NCI-H146 treated with DMSO at 0.1 percent for 48 hours (cell line): Measurements from ENCODE around the gene UBAC1.
"Not testable (repeated sequence)": the region's sequence is repeated elsewhere in the genome, so short reads cannot be mapped to it uniquely, and the experiment has no call there.

ENCODE experiments used
- DNase-seq: peaks from one replicate; lab custom pipeline; 2025; ENCODE audit not compliant: unreplicated experiment; lab: John Stamatoyannopoulos, UW

UBAC1 gene

DNA sequence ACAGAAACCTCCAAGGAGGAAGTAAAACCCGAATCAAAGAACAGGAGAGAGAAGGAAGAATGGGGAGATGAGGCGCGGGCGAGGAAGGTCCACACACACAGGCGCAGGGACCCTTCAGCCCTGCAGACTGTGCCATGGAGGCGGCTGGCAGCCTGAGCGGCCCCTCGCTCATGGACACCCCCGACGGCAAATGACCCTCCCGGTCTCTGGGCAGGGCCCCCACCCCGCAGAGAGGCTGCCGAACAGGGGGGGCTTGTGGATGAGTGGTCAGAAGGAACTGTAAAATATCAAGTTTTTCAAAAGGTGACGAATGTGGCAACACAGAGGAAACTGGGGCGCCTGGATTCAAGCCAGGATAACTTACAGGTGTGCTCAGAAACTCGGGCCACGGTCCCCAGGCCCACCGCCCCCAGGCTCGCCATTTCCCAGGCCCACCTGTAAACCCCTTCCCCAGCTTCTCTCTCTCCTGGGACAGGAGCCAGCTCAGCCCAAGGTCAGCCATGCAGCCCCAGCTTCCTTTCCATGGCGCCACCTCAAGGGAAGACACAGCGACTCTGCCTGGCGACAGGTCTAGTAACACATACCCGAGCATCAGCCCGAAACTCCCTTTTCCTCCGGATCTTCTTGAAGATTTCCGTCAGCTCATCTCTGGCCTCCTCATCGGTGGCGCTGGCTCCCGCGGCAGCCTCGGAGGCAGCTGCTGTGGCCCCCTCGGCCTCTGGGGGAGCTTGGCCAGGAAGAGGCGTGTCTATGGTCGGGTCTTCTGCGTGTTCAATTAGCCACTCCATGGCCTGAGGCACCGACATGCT lies 16.5 kb downstream of the UBAC1 start:
- no peak for DNase-seq

DNA sequence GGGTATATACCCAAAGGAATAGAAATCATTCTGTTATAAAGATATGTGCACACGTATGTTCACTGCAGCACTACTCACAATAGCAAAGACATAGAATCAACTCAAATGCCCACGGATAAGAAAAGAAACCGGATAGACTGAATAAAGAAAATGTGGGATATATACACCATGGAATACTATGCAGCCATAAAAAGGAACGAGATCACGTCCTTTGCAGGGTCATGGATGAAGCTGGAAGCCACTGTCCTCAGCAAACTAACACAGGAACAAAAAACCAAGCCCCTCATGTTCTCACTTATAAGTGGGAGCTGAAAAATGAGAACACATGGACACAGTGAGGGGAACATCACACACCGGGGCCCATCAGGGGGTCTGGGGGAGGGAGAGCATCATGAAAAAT lies 17.6 kb downstream of the UBAC1 start:
- not testable (repeated sequence) for DNase-seq

DNA sequence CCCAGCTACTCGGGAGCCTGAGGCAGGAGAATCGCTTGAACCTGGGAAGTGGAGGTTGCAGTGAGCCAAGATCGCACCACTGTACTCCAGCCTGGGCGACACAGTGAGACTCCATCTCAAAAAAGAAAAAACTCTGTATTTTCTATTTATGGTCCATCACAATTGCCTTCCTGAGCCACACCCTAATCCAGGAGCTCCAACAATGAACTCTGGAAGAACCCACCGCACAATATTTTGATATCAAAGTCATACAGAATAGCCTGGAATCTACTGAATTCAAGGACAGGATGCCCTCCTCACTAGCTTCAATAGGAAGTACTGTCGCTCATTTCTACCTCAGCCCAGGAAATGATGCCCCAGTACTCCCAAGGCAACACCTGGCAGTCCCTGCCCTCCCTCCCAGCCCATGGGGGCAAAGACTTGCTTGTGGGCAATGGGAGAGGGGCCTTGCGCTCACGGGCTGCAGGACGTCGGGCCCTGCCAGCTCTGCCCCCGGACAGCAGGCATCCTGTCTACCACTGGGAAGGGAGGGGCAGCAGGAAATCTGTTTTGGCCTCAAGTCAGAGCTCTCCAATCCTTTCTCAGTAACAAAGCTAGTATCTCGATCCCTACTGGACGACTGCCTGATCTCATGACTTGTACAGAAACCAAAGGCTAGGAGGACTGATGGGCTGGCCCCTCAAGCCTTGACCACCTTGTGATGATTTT lies 19.7 kb downstream of the UBAC1 start:
- DNase-seq, result no peak

DNA sequence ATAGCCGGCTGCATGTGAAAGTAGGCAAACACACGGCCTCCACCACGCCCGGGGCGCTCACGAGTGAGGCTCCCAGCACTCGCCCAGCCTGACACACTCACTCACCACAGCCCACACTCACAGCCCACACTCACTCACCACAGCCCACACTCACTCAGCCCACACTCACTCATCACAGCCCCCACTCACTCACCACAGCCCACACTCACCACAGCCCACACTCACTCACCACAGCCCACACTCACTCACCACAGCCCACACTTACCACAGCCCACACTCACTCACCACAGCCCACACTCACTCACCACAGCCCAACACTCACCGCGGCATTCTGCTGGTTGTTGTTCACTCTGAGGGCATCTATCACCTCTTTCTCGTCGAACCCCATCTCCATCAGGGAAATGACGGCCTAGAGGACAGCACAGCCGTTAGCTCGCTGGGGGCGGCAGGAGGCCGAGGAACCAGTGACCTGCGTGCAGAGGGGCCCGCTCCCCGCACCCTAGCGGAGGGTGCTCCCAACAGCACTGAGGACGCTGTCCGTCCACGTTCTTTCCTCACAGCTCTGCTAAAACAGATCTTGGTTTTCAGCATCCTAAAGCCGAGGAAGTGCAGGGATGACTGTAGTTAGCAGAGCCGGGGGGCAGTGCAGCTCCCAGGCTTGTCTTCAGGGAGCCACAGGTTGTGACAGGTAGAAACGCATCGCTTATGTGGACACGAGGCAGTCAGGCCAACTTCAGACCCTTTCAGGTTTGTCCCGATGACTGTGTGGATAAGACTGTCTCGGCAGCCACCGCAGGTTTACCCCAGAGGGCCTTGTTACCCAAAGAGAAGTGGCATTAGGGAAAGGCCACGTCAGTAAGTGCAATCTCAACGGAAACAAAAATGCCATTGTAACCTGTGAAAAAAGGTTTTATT lies 21.6 kb downstream of the UBAC1 start:
- no peak for DNase-seq

DNA sequence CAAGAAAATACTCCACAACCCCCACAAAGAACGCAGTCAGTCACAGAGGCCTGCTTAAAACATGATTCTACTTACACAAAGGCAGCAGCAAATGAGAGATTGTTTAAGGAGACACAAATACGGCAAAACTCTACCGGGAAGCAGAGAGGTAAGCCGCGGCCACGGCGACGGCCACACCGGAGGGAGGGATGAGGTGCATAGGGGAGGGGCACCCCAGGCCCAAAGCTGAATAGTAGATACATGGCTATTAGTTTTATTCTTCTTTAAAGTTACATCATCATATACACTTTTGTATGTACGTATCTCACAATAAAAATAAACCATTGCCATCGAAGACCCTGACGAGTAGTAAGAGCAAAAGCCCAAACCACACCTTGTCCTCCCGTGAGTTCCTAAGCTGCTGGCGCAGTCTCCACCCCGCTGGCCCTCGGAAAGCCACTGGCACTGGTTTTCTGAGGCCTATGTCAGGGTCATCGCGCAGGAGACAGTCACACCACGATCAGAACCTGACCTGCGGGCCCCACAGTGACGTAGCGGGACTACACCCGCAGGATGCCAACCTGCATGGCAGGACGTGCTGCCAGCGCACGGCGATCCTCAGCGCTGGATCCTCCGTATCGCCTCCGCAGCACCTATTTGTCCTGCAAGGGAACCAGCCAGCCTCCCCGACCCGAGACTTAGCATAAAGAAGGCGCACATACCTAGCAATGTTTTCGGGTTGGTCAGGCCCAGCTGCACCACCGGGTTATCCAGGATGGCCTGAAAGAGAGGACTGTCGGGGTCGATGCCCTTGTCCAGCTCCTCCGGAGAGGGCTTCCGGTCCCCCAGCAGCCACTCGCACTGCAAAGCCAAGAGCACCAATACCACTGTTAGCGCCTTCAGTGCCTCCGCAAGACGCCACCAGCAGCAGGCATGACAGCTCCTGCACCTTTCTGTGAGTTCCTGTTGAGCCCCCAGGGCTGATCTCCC lies 23.4 kb downstream of the UBAC1 start:
- no peak for DNase-seq

DNA sequence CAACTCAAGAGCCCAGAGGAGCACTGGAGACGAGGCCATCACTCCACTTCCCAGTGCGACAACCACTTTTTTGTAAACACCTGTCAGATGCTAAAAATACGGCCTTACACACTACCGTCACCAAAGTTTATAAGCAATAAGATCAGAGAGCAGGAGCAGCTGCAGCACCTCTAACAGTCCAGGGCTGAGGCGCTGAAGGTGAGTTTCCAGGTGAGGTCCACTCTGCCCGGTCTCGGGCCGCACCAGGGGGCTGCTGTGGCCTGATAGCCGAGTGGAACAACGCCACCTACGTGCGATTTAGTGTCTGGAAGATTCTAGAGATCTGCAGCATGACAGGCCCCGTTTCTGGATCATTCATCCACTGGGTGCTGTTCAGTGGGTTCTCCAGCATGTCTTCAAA lies 28.1 kb downstream of the UBAC1 start:
- no peak for DNase-seq

DNA sequence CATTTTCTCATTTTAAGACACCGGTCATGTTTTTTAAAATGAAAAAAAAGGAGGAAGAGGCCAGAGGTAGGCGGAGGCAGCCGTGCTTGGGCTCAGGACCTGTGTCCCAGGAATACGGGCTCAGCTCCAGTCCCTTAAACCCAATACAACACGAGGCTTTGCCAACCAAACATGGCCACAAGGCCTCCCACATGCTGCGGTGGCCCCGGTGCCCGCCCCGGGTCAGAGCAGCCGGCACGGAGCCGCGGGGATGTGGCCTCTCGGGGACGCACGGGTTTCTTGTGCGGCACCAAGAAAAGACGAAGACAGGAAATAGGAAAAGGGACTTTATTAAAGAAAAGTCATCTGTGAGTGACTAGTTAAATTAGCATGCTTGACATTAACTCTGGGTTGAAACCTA lies 28.5 kb downstream of the UBAC1 start:
- no peak for DNase-seq

DNA sequence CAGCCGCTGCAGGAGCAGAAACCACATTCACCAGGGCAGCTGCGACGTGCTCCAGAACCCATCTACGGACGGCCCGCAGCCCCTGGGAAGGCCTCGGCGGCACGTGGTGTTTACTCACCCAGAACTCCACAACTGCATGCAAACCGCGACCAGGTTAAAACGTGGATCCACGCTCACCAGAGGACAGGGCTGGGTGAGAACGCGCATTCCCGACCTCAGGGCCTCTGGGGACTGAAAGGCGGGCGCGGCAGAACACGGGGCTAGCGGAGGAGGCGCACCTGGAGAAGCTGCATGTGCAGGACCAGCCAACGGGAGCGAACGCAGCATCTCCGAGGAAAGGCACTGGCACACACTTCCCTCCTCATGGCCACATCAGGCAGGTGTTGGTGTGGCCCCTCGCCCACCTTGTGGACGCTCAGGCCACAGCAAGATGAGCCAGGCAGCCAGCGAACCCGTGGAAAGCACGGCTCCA lies 29.8 kb downstream of the UBAC1 start:
- no peak for DNase-seq

DNA sequence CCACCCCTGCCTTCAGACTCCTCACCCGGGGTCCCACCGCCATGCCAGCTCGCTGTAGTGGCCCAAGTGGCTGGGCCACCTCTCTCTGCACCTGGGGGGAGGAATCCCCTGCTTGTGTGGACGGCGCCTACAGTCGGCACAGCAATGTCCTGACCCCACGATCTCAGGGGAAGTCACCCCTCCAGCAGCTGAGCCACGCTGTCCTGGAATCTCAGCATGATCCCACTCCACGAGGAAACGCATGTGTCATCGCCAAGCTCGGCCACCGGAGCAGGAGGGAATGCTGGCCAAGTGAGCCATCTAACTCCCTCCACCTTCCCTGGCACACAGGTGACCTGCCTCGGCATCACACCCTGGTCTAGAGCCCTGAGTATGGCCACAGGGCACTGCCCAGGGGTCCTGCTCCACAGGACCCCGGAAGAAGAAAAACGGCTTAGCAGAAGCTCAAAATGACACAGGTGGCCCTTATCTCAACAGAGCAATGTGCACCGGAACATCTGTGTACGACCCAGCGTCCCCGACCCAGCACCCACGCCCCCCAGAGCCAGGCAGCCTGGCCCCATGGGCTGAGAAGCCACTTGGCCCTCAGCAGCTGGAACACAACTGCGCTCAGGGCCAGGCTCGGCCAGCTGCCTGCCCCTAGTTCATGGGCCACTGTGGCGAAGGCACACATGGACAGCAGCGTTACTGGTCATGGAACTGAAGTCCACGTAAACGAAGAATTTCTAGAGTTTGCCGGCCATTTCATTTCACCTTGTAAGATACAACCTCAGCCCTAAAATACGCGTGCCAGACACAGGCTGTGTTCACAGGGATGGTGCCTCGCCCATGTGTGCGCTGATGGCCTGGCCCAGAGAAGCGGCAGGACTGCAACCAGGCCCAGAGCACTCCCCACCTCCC lies 30.5 kb downstream of the UBAC1 start:
- DNase-seq, result no peak

DNA sequence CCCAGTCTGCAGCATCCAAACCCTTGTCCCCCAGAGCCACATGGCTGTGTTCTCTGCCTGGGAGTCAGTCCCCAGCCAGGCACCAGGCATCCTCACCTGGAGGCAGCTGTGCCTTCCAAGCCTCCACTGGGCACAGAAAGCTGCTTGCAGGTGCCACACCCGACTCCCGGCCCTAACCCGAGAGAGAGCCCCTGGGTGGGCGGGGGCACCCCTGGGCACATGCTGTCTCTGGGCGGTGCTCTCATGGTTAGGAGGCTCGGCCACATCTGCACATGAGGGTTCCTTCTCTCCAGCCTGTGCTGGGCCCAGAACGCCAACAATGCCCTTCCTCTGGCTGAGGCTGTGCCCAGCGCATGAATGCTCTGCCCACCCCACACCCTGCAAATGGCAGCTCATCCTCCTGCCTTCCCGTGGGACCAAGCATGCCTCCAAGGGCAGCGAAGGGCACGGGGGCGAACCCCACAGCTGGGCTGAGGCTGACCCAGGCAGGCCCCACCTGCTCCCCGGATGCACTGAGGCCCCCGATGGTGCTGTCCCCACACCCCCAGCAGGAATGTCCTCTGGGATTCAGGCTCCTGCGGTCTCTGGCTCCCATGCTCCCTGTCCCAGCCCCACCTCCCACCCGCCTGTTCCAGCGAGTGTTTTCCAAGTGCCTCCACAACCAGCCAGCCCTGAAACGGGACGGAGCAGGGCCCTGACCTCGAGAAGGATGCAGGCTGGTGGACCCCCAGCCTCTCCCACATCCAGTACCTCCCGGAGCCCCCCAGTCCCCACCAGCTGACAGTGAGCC lies 31.3 kb downstream of the UBAC1 start:
- DNase-seq, result no peak

DNA sequence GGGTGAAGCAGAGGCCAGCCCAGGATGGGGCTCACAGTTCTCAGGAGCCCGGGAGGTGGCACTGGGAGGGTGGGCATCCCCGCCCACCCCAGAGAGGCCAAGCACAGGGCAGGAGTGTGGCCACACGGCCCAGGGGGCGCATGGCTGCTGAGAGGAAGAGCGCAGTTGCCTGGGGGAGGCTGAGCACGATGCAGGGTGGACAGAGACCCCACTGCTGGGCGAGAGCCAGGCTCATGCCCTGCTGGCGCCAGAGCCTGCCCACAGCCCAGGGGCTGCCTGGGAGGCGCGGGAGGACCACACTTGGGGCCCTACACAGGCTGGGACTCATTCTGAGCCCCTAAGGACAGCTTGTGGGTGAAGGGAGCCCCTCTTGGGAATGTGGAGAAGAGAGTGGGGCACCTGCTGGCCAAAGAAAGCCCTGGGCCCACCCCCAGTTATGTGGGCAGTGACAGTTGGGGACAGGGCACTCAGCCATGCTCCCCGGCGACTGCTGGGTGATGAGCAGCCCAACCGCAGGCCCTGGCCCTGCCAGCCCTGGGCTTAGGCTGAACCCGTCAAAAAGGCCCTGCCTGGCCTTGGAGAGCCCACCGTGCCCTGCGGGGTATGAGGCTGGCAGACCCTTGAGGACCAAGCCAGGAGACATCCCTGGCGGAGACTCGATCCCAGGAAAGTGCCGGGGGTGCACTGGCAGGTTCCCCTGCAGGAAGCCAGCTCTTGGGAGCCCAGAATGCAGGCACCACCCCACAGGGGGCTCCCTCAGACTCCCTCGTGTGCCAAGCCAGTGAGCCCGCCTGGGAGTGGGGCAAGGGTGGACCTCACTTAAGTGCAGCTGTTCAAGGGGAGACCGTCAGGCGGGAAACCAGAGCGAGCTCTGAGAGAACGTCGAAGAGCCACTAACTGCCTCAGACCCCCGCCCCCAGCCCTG lies 32.2 kb downstream of the UBAC1 start:
- no peak for DNase-seq

DNA sequence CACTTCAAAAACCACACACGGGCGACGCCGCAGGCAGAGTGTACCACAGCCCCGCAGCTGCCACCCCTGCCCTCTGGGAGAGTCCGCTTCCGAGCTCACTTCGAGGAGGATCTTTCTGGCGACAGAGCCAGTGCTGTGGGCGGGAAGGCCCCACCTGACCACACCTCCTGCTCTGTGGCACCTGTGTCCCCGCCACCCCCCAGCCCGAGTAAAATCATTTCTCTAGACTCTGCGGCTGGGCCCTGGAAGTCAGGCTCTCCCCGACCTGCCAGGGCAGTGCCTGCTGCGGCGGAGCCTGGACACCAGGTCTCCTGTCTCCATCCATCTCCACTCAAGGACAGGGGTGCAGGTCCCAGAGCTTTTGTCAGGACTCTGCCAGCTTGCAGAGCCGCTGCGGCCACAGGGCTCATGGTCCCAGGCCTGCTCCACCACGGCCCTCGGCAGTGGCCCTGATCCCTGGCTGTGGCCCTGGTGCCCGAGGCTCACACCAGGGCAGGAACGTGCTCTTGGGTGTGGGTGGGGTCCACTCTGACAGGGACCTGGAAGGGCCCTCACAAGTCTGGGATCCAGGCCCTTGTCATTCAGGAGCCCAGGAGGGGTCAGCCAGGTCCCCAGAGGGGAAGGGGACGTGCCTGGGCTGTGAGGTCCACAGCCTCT lies 33.0 kb downstream of the UBAC1 start:
- no peak for DNase-seq

DNA sequence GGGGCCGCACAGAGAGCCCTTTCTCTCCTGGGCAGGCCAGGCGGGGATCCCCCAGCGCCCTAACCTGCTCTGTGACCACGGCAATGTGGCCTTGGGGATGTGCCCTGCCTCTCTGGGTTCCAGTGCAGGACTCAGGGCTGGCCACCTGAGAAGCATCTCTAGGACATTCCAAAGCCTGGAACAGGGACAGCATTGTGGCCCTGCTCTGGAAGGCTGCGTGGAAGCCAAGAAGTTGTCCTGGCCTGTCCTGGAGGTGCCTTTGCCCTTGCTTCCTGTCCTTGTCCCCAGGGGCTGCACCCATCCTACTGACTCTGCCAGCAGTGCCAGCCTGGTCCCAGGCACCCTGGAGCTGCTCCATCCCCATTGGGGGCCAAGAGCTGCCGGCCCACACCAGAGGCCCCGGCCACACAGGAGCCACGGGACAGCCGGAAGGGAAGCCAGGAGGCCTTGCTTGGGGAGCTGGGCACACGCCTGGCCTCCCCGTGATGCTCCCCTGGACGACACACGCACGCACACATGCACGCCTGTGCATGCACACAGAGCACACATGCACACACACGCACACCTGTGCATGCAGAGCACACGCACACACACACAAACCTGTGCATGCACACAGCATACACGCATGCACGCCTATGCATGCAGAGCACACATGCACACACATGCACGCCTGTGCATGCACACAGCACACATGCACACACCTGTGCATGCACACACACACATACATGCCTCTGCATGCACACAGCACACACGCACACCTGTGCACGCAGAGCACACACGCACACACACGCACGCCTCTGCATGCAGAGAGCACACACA lies 33.8 kb downstream of the UBAC1 start:
- DNase-seq, result no peak

DNA sequence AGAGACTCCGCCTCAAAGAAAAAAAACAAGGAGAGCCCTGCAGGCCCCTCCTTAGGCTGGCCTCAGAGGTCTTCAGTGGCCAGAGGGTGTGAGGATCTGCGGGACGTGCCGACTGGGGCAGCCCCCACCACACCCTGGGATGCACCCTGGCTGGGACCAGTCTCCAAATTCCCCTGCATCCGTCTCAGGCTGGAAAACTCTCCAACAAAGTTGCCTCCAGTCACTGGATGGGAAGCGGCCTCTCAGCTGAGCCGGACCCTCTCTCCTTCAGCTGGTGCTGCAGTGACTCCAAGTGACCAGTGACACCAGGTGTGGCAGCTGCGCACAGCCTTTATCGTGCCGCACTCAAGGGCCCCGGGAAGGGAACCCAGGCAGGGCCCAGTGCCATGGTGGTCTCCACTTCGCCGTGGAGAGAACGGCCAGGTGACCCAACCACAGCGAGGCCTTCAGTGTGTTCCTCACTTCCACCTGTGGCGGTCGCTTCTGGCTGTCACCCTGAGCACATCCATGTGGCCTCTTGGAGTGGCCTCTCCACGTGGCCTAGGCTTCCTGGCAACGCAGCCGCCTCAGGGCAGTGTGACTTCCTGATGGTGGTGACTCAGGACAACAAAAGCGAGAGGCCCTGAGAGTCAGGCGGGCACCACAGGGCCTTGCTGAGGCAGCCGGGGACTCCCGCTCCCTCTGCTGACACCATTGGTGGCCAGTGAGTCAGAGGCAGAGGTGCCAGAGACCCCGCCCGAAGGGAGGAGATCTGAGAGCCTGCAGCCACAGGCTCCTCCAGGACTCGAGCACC lies 34.6 kb downstream of the UBAC1 start:
- no peak for DNase-seq

DNA sequence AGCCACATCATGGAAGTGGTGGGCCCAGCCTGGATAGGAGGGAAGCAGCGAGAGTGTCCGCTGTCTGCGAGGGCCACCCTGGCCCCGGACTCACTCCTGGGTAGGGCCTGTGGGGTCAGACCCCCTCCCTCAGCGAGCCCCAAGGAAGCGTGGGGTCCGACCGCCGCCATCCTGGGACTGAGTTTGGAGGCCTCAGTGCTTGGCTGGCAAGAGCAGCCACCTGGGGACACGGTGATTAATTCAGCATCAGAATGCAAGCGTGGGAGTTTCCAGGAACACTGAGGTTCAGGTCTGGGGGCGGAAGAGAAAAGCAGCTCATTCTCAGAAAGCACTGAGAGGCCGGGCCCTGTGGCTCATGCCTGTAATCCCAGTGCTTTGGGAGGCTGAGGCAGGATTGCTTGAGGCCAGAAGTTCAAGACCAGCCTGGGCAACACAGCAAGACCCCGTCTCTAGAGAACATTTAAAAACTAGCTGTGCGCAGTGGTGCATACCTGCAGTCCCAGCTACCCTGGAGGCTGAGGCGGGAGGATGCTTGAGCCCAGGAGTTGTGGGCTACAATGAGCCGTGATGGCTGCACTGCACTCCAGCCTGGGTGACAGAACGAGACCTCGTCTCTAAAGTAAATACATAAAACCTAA lies 35.6 kb downstream of the UBAC1 start:
- DNase-seq, result no peak
